Glomerular endothelial cell (primary cell): ENCODE results near the gene LAMC3. TPM values are rescaled to one million over a fixed set of nuclear protein-coding genes. Genes with fewer than 3 reads are reported as not detected.
"Not testable (repeated sequence)": the region's sequence is repeated elsewhere in the genome, so short reads cannot be mapped to it uniquely, and the experiment has no call there.

Source experiments
- DNase-seq: peaks from one replicate; pipeline ENCODE4 v3.0.0-alpha.2; 2011; ENCODE audit warnings: low read depth, low spot score; ENCODE audit errors: extremely low read depth
- total RNA-seq: library from RNA; depleted of rRNA; stranded (reverse); fragments of >200 nt; gene quantifications from 2 replicates; pipeline ENCODE4 v1.2.3, GENCODE V29; 2015

LAMC3 gene
- total RNA-seq, 1 donor from 2014 or later = 0.12 TPM

DNA sequence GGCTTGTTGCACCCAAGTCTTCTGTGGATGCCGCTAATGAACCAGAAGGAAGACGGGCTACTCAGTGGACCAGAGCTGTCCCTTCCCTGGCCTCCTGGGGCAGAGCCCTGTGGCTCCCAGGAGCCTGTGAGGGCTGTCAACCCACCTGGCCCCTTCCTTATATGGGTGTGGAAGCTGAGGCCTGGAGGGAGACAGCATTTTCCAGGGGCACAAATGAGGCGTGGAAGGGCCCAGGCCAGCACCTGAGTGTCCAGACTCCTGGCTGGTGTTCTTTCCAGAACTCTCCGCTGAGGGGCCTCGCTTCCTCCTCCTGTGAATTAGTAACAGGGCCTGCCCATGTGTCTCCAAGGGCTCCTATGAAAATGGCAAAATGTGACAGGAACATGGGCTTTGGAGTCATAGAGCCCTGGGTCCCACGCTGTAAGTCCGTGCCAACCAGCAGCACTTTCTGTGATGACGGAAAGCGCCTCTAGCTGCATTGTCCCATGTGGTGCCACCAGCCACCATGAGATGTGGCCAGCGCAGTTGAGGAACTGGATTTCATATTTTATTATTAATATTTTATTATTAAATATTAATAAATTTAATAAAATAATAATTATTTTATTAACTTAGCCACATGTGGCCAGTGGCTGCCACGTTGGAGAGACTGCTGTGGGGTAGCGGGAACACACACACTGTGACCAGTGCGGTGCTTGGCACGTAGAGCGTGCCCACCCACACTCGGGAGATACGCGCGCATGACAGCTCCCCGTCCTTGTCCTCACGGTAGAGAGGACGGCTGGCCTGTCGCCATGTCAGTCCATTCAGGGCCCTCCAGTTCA is 18.3 kb downstream of the LAMC3 start:
- no peak for DNase-seq

GRCh38 chr9:131027872-131028179 is 18.9 kb downstream of the LAMC3 start:
- DNase-seq = no peak

GRCh38 chr9:131028221-131028884 is 19.4 kb downstream of the LAMC3 start:
- no peak for DNase-seq

- DNase-seq = no peak
Measured at GRCh38 chr9:131028931-131029573, 20.1 kb downstream of the LAMC3 start.

- DNase-seq = no peak
Measured at GRCh38 chr9:131029574-131029952, 20.6 kb downstream of the LAMC3 start.

- no peak for DNase-seq
Measured at GRCh38 chr9:131030239-131031004, 21.4 kb downstream of the LAMC3 start.

DNA sequence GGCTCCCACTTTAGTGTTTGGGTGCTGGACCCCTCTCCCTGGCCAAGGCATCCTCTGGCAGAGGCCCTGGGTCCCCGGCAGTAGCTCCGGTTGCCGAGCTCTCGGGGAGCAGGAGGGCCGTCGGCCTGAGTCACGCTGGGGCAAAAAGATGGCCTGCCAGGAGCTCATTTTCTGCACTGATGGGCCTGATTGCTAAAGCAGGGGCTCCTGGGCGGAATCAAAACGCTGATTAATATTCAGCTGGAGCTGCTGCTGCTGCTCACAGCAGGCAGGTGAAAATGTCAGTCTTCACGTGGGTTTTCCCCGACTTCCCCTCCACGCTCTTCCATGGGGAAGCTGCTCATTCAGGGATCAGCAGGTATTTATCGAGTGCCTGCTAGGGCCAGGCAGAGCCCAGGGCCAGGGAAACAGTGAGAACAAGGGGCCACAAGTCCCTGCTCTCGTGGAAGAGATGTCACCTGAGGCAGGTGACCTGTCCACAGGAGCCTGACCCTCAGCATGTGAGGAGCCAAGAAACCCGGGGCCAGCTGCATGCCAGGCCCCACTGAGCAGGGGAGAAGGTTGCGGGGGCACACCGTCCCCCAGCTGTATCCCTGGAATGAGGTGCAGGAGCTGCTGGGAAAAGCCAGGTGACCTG is 22.1 kb downstream of the LAMC3 start:
- no peak for DNase-seq

DNA sequence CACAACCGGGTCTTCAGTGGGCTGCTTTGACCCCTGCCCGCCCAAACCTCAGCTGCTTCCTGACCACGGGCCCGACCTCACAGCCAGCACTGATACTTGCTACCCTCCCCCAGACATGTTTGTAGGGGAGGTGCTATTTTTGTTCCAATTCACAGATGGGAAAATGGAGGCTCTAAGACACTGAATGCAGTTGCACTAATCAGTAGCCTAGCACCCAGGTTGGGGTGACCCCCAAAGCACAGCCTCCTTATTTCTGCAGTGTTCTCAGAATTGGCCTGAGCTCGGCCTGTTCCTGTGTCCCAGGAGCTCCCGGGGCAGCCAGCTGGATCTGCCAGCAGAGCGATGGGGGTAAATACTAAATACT is 22.6 kb downstream of the LAMC3 start:
- DNase-seq = no peak

GRCh38 chr9:131032384-131032783 is 23.4 kb downstream of the LAMC3 start:
- no peak for DNase-seq

- no peak for DNase-seq
Measured at GRCh38 chr9:131033269-131034224, 24.6 kb downstream of the LAMC3 start.

- DNase-seq = no peak
Measured at GRCh38 chr9:131034268-131034667, 25.3 kb downstream of the LAMC3 start.

- DNase-seq = not testable (repeated sequence)
Measured at GRCh38 chr9:131034749-131035148, 25.8 kb downstream of the LAMC3 start.

DNA sequence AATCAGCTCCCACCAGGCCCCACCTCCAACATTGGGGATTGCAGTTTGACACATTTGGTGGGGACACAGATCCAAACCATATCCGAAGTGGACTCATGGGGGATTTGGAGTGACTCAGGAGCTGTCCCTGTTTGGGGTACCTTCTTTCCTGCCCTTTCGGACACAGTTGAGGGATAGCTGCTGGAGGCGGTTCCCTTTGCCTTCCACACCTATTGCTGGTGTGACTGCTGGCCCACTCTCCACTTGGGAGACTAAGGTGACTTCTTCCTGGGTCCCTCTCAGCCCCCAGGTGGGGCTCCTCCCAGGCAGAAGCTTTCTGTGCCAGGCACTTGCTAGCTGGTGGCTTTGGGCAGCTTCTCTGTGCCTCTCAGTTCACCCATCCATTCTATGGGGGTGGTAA is 26.6 kb downstream of the LAMC3 start:
- DNase-seq = no peak

GRCh38 chr9:131036071-131036470 is 27.1 kb downstream of the LAMC3 start:
- no peak for DNase-seq

DNA sequence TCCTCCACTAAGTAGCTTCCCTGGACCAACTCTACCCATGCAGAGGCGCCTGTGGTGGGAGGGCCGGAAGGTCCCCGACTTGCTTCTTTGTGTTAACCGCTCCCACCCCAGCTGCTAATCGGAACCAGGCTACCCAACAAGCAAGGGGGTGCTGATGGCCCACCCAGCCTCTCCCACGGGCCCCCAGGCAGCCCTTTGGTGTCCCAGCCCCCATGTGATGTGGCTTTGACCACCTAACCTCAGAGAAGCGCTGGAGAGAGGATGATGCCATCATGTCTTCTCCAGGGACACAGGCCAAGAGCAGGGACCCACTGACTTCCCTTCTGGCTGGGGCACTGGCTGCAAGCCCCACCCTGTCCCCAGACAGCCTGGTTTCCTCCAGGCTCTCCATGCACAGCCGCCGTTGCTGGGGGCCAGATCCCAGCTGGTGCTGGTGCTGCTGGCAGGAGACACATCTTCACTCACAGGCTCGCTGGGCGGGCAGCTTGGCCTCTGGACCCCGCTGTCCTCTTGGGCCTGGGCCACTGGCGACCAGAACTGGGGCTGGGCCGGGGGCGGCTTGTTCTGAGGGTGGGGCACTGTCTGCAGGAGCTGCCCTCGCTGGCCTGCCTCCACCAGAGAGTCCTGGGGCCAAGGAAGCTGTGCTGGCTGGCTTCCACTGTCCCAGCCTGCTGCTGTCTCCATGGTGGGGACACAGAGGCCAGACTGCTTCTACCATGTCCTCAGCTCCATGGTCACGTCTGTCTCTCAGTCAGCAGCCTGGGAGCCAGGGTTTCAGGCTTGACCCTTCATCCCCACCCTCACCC is 27.8 kb downstream of the LAMC3 start:
- DNase-seq = no peak

DNA sequence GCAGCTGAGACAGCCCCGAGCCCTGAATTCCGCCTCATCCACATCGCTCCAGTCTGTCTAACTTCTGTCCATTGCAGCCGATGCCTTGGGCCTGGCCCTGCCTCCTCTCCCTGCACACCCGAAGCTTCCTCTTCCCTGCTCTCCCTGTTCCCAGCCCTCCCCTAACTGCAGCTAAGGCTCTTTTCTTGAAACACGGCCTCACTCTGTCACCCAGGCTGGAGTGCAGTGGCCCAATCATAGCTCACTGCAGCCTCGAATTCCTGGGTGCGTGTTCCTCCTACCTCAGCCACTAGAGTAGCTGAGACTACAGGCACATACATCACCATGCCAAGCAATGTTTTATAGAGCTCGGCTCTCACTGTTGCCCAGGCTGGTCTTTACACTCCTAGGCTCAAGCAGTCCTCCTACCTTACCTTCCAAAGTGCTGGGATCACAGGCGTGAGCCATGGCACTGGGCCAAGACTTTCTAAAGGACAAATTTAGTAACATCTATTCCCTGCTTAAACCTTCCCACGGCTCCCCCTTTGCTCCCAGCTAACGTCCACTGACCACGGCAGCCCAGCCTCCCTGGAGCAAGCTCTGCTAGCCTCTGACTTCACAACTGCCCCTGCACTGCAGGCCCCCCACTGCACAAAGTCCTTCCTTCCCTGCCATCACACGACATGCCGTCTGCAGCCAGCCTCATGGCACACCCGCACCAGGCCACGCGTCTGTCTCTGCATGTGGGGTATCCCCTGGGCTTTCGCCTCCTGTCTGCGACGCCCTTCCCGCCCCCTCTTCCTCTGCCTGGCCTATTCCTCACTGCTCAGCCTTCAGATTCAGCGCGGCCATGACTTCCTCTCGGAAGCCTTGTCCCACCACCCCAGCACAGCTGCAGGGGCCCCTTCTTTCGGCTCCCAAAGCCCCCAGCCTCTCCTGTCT is 28.6 kb downstream of the LAMC3 start:
- DNase-seq = no peak

DNA sequence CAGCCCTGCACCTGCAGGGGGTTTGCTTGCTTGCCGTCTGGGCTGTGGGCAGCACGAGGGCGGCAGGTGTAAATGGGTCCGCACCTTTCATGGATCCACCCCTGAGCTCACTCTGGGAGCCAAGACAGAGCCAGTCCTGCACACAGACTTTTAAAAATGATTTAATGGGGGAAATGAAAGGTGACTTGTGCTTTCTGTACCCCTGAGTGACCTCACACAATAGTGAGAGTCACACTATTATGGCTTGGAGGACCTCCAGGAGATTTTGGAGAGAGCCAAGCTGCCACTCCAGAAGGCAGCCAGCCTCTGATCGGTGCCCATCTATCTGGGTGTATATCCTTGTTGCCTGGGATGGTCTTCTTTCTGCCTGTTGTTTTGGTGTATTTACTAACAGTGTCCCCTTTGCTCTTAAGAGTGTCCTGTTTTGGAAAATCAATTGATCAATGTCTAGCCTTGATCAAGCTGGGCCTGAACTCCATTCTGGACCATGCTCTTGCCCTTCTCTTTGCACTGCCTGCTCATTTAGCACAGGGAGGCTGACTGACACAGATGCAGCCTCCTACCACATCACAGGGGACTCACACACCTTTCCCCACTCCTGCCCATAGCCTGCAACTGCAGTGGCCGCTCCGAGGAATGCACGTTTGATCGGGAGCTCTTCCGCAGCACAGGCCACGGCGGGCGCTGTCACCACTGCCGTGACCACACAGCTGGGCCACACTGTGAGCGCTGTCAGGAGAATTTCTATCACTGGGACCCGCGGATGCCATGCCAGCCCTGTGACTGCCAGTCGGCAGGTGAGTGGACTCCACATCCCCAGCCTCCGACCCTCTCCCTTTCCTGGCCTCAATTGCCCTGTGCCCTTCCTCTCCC is 29.5 kb downstream of the LAMC3 start:
- no peak for DNase-seq
